A673 (cell line): ENCODE data around the gene KCTD18.

Experiments
- EZH2 ChIP-seq: fragments of 200-600 bp; sonication (generic); IDR thresholded peaks from 2 replicates; pipeline ENCODE4 v1.6.1; 2017; ENCODE audit warnings: borderline replicate concordance, low read depth, mild to moderate bottlenecking, mixed read lengths, antibody characterized with exemption, low read length; ENCODE audit not compliant: poor library complexity, severe bottlenecking
- TF ChIP-seq, protein P1 (sequence below): fragments of 300-800, 200-600 bp; sonication (generic); conservative IDR thresholded peaks from 2 replicates; pipeline ENCODE4 v1.5.1; 2017; ENCODE audit warnings: low read depth, mild to moderate bottlenecking, antibody characterized with exemption, low read length, moderate library complexity, mixed read lengths

DNA sequence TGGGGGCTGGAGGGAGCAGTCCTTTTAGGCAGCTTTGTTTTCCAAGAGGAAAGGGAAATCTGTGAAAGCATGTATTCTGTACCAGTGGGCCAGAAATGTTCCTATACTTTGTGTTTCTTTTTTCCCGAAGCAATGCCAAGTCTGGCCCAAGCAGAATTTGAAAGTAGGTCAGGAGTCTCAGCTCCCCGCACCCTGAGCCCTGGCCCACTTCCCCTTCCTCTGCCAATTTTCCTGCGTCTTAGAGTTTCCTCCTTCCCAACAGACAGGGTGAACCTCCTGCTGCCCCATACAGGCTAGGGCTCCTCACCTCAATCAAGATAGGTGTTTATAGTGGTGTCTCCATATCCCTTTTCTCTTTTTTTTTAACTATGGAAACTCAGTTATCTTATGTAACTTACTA lies 65.3 kb downstream of the KCTD18 start:
- no peak for TF ChIP-seq EZH2
- TF ChIP-seq, protein P1, sequence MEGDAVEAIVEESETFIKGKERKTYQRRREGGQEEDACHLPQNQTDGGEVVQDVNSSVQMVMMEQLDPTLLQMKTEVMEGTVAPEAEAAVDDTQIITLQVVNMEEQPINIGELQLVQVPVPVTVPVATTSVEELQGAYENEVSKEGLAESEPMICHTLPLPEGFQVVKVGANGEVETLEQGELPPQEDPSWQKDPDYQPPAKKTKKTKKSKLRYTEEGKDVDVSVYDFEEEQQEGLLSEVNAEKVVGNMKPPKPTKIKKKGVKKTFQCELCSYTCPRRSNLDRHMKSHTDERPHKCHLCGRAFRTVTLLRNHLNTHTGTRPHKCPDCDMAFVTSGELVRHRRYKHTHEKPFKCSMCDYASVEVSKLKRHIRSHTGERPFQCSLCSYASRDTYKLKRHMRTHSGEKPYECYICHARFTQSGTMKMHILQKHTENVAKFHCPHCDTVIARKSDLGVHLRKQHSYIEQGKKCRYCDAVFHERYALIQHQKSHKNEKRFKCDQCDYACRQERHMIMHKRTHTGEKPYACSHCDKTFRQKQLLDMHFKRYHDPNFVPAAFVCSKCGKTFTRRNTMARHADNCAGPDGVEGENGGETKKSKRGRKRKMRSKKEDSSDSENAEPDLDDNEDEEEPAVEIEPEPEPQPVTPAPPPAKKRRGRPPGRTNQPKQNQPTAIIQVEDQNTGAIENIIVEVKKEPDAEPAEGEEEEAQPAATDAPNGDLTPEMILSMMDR: no peak
